Urothelium cell line (cell line): ENCODE data around the gene PTPRCAP.

Experiments used
- DNase-seq: peaks from one replicate; pipeline ENCODE4 v3.0.0; 2011; ENCODE audit warnings: low spot score, mixed read lengths
- FAIRE-seq: peaks from 2 replicates; lab custom pipeline; 2011; peaks lifted over from hg19 to GRCh38; lab: Jason Lieb, UNC

Gene PTPRCAP

DNA sequence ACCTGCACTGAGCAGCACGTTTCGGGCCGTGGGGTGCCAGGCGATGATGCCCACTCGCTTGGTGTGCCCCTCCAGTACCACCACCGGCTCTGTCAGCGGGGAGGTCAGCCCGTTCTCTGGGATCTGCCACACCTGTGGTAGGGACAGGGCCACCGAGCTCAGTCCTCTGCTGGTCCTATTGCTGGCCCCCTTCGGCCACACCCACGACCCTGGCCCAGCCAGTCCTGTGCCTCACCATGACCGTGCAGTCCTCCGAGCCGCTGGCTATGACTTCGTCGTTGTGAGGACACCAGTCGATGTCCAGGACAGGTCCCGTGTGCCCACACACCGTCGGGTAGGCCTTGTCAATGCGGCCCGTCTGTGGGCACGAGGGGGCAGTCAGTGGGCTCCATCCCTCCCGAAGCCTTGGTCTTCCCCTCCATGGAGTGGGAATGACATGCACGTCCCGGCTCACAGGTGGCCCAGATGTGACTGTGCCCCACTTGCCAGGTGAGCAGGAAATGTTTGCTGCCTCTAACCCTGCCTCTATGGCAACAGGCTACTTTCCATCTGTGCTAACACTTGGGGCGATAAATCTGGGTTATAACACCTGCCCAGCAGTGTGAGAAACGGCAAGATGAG, 4.4 kb upstream of the PTPRCAP start:
- no peak for FAIRE-seq
- DNase-seq, result no peak

DNA sequence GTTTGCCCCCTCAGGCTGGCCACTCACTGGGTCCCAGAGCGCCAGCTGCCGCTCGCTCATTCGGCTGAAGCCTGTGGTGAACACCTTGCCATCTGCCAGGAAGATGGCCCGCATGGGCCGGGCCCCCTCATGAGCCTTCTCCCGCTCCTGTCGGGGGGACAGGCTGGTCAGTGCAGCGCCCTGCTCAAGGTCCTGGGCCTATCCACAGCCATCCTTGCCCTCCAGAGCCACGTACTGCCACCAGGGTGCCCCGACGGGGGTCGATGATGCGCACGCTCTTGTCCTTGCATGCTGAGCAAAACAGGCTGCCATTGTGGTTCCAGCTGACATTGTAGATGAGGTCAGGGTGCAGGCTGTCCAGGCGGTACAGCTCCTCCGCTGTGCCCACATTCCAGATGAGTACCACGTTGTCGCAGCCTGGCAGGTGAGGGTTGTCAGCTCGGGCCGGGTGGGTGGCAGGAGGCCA, 3.6 kb upstream of the PTPRCAP start:
- no peak for DNase-seq
- no peak for FAIRE-seq

DNA sequence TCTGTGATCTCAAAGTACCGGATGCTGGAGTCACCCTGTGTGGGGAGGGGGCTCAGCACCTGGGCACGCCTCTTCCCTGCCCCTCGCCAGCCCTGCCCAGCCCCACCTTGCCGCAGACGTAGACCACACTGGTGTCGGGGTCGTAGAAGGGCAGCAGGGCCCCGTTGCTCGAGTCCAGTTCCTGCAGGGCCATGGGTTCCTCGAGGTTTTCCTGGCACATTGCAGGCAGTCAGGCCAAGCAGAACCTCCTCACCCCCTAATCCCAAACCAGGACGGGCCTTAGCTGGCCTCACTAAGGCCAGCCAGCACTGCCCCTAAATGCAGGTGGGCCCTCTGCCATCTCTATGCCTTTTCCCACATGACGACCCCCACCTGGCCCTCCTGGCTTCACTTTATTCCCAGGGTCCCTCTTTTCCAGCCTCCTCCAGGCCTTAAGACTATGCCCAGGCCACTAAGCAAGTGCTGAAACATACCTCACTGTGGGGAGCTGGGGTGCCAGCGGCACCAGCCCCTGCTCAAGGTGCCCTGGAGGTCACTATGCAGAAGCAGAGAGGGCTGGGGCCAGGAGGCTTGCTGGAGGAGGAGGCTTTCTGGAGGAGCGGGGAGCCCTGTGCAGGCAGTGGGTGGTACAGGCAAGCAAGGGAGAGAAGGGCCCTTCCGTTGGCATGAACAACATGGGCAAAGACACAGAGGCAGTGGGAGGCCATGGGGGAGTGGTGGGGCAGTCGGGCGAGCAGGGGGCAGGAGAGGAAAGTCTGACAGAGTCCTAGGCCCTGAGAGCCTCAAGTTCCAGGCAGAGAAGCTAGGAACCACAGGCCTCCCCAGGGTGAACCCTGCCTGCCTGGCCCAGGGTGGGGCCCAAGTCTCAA, 3.0 kb upstream of the PTPRCAP start:
- DNase-seq (no peak), FAIRE-seq (no peak)

DNA sequence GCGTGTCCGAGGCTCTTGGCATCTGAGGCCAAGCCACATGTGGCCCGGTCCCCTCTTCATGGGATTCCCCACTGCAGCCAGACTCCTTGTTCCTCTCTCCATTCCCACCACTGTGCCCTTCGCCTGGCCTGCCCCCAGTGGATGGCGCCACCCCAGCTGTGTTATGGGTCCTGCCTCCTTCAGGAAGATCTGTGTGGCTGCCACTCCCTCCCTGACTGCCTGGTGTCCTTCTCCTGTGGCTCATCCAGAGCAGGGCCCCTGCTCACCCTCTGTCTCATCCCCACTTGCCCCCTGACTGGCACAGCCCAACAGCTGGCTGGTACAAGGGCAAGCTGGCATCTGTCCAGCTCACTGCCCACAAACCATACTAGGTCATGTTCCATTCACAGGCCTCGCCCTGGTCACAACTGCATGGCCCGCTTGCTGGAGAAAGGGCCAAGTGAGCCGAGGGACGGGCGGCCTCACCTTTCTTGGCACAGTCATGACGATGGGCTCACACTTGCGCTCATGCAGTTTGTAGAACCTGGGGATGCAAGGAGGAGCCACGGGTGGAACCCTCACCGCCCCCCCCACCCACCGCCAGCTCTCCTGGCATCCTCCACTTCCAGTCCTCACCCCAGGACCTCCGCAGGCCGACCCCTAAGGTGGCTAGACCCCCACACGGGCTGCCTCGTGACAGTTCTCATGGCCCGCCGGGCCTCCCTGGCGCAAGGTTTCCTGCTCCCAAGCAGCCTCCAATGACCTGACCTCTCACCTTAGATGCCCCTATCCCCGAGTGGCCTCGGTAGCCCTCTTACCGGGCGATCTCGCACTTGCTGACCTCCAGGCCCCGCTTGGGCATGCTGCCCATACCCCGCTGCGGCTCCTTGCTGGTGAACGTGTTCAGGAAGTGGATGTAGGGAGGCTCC, 2.1 kb upstream of the PTPRCAP start:
- peak; percentile 17 for FAIRE-seq
- DNase-seq, result no peak

DNA sequence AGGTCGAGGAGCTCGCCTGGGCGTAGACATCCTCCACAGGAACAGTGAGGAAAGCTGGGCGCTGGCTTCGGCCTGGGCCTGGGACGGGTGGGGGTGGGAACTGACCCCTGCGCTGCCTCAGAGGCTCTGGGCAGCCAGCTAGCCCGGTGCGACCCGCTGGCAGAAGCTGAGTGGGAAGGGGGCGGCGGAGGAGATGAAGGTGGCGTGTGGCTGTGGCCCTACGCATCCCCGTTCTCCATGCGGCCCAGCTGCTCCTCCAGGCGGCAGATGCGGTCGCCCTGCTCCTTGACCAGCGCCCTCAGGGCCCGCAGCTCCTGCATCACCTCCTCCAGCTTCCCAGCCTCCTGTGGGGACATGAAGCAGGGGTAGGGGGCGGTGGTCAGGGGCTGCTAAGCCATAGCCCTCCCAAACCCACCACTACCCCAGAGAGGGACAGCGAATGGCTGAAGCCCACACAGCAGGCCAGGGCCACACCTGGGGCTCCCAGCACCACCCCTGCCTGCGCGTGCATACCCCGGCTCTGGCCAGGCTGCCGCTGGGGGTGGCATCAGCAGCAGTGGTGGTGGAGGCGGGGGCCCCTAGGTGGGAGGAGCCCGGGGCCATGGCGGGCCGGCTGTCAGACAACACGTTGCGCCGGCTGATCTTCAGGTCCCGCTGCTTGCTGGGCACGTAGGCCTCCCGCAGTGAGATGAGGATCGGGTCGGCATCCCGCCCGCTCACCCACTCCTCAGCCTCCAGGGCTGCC, 848 bp upstream of the PTPRCAP start:
- DNase-seq (no peak), FAIRE-seq (no peak)

DNA sequence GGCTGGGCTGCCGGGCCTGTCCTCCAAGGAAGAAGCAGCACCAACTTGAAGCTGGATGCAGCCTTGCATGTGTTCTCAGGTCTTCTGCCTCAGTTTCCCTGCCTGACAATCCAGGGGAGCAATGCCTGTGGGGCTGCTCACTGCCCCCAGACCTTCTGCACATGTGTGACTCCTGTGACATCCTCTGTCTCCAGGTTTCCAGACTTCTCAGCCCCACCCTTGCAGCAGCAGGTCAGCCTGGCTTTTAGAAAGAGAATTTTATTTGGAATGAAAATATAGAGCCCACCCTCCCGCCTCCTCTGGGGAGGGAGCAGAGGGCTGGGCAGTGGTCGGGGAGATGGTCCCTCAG, 301 bp upstream of the PTPRCAP start:
- FAIRE-seq (no peak), DNase-seq (no peak)

DNA sequence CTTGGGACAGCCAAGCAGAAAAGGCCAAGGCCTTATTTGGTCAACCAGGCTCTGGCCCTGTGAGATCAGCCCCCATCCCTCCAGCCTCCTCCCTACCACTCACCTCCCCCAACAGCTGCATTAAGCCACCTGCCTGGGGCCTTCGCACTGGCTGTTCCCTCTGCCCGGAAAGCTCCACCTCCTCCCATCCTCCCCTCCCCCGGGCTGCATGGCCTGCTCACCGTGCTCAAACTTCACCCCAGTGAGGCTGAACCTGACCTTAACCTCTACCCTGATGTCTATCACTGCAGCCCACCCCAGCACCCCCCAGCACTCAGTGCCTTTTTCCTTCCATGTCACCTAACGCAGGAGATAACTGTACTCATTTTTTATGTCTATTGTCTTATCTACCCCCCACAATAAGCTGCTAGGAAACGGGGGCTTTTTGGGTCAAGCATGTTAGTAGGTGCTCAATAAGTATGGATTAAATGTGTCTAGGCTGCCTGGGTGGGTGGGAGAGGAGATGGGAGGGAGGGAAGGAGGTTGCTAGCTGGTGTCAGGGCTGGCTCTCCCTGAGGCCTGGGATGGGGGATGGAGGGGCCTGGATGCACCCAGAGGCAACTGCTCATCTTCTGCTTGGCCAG, 912 bp downstream of the PTPRCAP start:
- FAIRE-seq, result no peak
- DNase-seq, result peak; percentile 37

DNA sequence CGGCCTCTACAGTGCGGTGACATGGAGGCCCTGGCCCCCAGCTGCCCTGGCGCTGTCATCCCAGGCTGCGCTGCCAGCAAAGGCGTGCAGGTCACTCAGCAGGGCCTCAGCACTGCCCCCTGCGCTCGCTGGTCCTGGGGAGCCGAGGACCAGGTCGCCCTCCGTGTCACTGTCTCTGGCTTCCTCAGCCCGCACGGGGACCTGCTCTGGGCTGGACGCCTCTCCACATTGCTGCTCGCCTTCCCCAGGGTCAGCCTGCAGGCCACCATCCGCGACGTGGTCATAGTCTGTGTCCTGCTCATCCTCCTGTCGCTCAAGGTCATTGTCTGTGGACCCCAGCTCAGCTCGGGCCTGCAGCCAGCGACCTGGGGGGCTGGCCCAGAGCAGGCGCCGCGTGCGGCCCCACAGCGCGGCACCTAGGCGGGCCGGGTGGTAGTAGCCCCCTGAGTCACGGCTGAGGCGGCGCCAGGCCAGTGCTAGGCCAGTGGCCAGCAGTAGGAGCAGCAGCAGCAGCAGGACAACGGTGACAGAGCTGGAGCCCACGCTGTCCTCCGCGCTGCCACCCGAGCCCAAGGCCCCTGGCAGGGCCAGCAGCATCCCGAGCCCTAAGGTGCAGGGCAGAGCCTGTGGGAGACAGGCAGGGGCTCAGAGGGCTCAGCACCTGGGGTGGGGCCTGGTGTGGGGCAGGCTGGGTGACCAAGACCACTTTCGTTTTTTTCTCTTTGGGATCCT, 1.6 kb downstream of the PTPRCAP start:
- no peak for FAIRE-seq
- DNase-seq, result no peak

DNA sequence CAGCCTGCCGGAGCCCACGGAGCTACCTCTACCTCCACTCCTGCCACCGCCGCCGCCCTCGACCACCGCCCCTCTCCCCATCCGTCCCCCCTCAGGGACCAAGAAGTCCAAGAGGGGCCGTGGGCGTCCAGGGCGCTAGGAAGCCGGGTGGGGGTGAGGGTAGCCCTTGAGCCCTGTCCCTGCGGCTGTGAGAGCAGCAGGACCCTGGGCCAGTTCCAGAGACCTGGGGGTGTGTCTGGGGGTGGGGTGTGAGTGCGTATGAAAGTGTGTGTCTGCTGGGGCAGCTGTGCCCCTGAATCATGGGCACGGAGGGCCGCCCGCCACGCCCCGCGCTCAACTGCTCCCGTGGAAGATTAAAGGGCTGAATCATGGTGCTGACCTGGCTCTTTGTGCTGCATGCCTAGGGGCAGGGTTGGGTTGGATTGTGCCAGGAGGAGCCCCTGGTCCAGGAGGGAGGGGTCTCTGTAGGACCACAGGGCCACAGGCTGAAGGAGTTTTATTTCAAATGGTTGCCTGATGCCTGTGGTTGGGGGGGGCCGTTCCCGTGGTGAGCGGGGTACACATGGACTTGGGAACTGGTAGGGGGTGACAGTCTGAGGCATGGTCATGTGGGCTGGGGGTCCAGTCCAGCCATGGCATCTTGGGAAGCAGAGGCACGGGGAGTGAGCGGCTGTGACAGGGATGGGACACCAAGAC, 2.3 kb downstream of the PTPRCAP start:
- FAIRE-seq, result no peak
- DNase-seq, result no peak

DNA sequence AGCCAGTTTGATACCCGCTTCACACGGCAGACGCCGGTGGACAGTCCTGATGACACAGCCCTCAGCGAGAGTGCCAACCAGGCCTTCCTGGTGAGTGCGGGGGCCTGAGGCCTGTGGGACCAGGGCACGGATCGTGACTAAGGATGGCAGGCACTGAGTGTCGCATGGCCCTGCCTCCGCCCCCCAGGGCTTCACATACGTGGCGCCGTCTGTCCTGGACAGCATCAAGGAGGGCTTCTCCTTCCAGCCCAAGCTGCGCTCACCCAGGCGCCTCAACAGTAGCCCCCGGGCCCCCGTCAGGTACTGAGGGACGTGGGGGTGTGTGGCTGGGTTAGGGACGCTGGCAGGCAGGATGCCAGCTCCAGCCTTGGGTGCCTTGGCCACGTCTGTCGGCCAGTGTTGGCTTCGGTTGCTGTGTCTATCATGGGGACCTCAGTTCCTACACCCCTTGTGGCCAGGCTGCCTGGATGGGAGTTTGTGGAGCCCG, 3.0 kb downstream of the PTPRCAP start:
- no peak for DNase-seq
- FAIRE-seq, result no peak

DNA sequence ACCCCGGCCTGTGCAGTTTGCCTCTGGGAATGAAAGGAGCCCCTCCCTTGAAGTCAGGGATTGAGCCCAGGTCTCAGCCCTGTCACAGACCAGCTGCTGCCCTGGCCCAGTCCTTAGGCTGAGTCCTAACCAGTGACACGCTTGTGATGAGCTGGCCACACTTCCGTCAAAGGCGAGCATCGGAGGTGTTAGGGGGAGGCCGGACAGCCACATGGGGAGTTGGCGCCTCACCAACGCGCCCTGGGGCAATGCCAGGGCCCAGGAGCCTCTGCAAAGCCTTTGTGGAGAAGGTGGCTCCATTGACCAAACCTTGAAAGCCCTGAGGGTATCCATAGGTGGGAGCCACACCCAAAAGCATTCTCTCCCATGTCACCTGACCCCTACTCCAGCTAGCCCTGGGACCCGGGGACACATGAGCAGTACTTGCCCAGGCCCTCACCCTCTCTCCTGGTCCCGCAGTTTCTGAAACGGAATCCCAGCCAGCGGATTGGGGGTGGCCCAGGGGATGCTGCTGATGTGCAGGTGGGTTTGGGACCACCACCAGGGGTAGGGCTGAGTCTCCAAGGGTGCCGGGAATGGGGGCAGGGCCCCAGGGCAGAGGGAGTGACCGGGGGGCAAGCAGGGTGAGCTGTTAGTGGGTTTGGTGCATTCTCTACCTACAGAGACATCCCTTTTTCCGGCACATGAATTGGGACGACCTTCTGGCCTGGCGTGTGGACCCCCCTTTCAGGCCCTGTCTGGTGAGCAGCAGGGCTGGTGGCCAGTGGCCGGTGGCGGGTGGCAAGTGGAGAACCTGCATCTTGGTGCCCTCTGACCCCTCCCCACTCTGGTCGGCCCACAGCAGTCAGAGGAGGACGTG, 3.7 kb downstream of the PTPRCAP start:
- no peak for FAIRE-seq
- no peak for DNase-seq

DNA sequence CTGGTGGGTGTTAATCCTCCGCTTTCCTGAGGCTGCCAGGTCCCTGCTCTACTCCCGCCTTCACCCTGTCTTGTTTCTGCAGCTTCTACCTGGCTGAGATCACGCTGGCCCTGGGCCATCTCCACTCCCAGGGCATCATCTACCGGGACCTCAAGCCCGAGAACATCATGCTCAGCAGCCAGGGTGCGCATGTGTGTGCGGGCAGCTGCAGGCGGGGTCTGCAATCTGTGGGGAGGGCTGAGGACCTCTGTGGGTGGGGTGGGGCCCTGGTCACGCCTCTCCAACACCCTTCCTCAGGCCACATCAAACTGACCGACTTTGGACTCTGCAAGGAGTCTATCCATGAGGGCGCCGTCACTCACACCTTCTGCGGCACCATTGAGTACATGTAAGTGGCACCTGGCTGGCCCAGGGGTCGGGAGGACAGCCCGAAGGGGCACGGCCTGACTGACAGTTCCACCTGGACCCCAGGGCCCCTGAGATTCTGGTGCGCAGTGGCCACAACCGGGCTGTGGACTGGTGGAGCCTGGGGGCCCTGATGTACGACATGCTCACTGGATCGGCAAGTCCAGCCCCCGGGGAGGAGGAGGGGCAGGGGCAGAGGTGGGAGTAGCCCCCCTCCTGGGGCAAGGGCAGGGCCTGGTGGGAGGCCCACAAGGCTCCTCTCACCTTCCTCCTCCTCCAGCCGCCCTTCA, 4.7 kb downstream of the PTPRCAP start:
- DNase-seq (no peak), FAIRE-seq (no peak)

DNA sequence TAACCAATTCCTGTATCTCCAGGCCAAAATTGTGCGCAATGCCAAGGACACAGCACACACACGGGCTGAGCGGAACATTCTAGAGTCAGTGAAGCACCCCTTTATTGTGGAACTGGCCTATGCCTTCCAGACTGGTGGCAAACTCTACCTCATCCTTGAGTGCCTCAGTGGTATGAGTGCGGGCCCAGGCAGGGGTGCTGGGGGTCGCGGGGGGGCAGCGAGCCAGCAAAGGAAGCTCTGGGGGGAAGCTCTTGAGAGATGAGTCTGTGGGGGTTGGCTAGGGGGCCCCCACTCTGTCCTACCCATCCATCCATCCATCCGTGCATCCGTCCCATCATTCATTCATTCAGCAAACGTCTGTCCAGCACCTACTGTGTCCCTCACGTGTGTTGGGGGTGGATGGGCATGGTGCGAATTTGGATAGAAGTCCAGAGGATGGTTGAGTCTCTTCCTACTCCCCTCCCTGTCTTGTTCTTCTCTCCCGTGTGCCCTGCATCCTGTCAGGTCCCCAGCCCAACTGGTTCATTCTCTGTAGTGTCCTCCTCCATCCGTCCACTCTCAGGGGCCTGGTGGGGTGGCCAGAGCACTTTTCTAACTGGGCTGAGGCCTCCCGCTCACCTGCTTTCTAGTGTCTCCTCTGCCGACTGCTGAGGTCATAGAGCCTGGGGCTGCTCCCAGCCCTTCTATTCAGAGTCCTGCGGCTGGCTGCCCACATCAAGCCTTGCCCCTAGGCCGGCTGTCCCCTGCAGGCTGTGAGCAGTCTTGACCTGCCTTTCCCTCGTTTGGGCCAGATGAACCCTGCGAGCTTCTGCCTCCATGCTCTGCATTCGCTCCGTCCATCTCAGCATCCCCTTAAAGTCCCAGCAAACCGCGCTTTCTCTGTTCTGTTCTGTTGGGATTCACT, 5.9 kb downstream of the PTPRCAP start:
- DNase-seq, result no peak
- FAIRE-seq, result no peak

DNA sequence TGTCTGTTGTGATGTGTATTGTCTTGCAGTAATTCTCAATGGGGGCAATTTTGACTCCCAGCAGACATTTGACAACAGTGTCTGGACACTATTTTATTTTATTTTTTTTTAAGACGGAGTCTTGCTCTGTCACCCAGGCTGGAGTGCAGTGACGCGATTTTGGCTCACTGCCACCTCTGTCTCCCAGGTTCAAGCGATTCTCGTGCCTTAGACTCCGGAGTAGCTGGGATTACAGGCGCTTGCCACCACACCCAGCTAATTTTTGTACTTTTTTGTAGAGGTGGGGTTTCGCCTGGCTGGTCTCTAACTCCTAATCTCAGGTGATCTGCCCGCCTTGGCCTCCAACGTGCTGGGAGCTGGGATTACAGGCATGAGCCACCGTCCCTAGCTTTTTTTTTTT, 7.8 kb downstream of the PTPRCAP start:
- DNase-seq, result no peak
- FAIRE-seq, result no peak

DNA sequence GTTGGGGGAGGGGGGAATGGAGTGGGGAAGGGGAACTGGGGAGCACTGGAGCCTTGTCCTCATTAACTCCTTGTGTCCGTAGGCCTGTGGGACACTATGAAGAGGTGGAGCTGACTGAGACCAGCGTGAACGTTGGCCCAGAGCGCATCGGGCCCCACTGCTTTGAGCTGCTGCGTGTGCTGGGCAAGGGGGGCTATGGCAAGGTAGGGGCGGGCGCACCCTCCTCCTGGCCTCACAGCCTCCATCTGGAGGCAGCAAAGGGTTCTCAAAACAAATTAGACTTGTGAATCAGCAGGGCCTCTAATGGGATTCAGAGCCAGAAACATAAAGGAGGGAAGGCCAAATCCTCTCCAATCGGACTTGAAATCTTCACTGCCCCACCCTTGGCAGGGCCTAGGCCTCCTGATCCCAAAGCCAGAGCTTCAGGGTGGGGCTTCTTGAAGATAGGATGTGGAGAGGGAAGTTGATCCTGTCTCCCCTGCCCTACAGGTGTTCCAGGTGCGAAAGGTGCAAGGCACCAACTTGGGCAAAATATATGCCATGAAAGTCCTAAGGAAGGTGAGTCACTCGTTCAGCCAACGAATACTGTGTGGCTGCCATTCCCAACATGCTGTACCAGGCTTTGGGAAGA, 8.3 kb downstream of the PTPRCAP start:
- FAIRE-seq (no peak), DNase-seq (no peak)
